A673 (cell line): Measurements from ENCODE around the gene F8.

Source experiments
- EZH2 ChIP-seq: fragments of 200-600 bp; sonication (generic); IDR thresholded peaks from 2 replicates; pipeline ENCODE4 v1.6.1; 2017; ENCODE audit warnings: borderline replicate concordance, low read depth, mild to moderate bottlenecking, mixed read lengths, antibody characterized with exemption, low read length; ENCODE audit not compliant: poor library complexity, severe bottlenecking
- TF ChIP-seq, protein P1 (sequence below): fragments of 300-800, 200-600 bp; sonication (generic); conservative IDR thresholded peaks from 2 replicates; pipeline ENCODE4 v1.5.1; 2017; ENCODE audit warnings: low read depth, mild to moderate bottlenecking, antibody characterized with exemption, low read length, moderate library complexity, mixed read lengths

GRCh38 chrX:155056471-155056870 is 33.9 kb upstream of the F8 start:
- no peak for TF ChIP-seq EZH2
- TF ChIP-seq, protein P1, sequence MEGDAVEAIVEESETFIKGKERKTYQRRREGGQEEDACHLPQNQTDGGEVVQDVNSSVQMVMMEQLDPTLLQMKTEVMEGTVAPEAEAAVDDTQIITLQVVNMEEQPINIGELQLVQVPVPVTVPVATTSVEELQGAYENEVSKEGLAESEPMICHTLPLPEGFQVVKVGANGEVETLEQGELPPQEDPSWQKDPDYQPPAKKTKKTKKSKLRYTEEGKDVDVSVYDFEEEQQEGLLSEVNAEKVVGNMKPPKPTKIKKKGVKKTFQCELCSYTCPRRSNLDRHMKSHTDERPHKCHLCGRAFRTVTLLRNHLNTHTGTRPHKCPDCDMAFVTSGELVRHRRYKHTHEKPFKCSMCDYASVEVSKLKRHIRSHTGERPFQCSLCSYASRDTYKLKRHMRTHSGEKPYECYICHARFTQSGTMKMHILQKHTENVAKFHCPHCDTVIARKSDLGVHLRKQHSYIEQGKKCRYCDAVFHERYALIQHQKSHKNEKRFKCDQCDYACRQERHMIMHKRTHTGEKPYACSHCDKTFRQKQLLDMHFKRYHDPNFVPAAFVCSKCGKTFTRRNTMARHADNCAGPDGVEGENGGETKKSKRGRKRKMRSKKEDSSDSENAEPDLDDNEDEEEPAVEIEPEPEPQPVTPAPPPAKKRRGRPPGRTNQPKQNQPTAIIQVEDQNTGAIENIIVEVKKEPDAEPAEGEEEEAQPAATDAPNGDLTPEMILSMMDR = no peak
